ENCODE results near the gene SLC4A5.
"Not testable (repeated sequence)": the region's sequence is repeated elsewhere in the genome, so short reads cannot be mapped to it uniquely, and the experiment has no call there.

Gene SLC4A5

GRCh38 chr2:74226648-74227213 is 116.5 kb downstream of the SLC4A5 start:
- DNase-seq = no peak

DNA sequence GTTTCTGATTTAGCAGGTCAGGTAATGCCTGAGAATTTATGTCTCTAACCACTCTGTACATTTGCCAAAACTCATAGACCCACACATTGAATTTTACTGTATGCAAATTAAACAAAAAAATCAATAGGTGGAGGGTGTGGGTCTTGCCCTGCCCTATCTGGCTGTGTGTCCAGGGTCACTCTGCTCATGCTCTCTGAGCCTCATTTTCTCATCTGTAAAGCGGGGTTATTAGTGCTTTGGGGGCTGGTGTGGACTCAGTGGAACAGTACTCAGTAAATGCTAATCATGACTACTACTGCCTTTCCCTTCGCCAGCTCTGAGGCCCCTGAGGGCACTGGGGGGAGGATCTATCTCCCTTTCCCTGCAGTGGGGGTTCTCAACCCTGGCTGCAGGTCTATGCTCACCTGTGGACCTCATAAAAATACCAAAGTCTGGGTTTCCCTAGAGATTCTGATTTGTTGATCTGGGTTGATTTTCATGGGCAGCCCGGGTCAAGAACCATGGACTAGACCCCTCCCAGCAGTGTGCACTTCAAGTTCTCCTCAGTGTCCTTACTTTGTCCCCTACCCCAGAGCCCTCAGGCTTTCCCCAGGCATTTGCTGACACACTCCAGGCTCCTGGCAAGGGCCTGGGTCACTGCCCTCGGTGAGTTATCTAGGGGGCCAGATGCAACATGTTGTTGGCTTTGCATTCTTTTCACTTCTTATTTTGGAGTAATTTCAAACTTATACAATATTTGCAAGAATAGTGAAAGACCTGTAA is 117.3 kb downstream of the SLC4A5 start:
- no peak for DNase-seq

DNA sequence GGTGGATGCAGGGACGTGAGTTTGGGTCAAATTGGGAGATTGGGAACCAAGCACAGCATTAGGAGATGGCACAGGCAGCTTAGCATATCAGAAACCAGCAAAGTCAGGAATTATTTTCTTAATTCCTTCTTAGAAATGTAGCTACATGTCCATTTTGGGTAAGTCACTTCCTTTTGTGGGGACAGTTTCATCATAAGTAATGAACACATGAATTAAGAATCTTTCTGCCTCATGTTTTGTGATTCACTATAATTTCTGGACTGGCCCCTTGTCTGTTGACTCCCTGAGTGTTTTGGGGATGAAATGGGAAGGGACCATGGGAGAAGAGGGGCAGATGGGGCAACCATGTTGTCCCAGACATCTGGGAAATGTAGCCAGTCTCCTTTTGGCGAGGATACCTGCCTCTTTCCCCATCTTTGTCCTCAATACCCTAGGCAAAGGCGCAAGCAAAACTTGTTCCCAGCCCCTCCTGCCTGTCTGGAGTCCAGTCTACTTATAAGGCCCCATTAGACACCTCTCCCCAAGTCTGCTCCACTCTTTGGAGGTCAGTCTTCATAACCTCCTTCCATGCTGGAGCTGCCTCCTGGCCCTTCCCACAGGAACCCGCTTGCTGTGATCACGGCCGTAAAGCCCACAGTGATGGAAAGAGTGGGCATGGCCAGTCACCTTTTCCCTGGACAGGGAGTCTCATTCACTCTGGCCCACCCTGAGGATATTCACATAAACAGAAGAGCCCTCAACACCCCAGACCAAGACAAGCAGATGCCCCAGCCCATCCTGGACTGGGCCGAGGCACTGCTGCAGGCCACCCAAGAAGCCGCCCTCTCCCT is 119.1 kb downstream of the SLC4A5 start:
- DNase-seq = no peak

GRCh38 chr2:74222300-74222650 is 120.9 kb downstream of the SLC4A5 start:
- DNase-seq = no peak

GRCh38 chr2:74221604-74222299 is 121.5 kb downstream of the SLC4A5 start:
- no peak for DNase-seq

GRCh38 chr2:74221091-74221490 is 122.1 kb downstream of the SLC4A5 start:
- DNase-seq = no peak

GRCh38 chr2:74219846-74220486 is 123.2 kb downstream of the SLC4A5 start:
- DNase-seq = no peak

- DNase-seq = no peak
These were observed 126.6 kb downstream of the SLC4A5 start for GRCh38 chr2:74216642-74217041.

- not testable (repeated sequence) for DNase-seq
These were observed 127.4 kb downstream of the SLC4A5 start for GRCh38 chr2:74215771-74216170.

- DNase-seq = no peak
These were observed 130.4 kb downstream of the SLC4A5 start for GRCh38 chr2:74212702-74213410.

GRCh38 chr2:74206180-74206688 is 137.0 kb downstream of the SLC4A5 start:
- DNase-seq = no peak

GRCh38 chr2:74205596-74205995 is 137.6 kb downstream of the SLC4A5 start:
- no peak for DNase-seq

GRCh38 chr2:74205113-74205512 is 138.1 kb downstream of the SLC4A5 start:
- DNase-seq = no peak

DNA sequence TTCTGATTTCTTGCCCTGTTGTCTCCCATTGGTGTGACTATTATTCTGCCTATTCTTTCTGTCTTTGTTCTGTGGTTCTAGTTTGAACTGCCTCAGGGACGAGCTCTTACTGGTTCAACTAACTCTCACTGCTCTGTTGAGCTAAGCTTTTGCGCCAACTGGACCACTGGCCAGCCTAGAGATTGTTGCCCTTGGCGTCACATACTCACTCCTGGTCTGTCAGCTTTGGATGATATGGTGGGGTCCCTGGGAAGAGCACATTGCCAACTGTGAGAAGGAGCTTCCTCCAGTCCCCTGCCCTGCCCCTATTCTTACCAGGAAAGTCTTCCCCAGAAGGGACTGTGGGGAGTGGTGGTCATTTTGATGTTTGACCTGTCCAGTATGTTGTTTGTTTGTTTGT is 138.8 kb downstream of the SLC4A5 start:
- no peak for DNase-seq

DNA sequence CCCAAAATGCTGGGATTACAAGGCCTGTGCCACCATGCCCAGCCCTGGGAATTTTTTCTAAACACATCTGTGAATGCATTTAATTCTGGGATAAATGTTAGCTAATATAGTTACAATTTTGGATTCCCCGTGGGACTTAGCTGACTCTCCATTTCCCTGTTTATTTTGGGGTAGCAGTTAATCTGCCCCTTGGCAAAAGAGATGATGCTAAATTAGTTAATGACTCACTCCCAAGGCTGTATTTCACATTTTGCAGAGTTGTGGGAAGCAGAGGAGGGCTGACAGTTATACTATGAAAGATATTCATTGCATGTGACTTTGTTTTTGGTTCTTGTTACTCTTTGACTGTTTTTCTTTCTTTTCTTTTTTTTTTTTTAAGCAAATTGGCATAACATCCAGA is 141.6 kb downstream of the SLC4A5 start:
- DNase-seq = no peak

- no peak for DNase-seq
These were observed 142.0 kb downstream of the SLC4A5 start for GRCh38 chr2:74201196-74201595.

- no peak for DNase-seq
These were observed 143.3 kb downstream of the SLC4A5 start for GRCh38 chr2:74199871-74200305.

DNA sequence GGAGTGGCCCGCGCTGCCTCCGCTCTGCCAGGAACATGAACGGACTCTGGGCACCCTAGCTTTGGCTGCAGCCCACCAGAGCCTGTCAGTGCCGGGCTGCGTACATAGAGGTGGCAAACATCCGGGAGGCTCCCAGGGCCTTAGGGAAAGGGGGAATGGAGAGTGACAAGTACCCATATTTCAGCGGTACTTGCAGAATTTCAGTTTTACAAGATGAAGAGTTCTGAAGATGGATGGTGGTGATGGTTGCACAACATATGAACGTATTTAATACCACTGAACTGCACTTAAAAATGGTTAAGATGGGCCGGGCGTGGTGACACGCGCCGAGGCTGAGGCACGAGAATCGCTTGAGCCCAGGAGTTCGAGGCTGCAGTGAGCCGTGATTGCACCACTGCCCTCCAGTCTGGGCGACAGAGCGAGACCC is 143.9 kb downstream of the SLC4A5 start:
- DNase-seq = no peak

DNA sequence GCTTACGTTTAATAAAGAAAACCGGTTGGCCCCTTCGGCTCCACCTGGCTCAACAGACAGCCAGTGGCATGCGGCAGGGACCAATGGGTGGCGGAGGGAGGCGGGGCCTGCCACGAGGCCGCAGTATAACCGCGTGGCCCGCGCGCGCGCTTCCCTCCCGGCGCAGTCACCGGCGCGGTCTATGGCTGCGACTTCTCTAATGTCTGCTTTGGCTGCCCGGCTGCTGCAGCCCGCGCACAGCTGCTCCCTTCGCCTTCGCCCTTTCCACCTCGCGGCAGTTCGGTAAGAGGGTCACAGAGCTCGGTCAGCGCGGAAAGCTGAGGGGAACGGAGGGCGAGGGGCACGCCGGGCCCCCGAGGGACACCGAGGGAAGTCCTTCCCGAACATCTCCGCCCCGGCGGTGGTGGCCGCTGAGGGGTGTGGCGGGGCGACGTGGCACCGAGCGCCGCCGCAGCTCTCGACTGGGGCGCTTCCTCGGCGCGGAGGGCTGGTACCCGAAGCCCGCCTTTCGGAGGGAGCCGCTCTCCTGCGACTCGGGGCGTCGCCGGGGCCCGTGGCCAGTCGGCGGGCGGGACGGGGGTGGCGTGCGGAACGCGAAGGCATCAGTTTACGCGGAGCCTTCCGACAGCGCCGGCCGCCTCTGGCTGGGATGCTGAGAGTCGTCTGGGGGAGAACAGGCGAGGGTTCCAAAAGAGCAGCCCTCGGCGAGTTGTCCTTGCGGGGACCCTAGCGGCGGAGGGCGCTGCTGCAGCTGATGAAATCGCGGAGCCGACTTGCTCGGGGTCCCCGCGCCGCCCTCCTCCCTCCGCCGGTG is 144.5 kb downstream of the SLC4A5 start, which contains the start of gene MTHFD2:
TSS of gene MTHFD2 (plus strand) at position 155 of the 814 bp plus-strand sequence. CDS start at position 182, 27 bp downstream.
- peak; percentile 96 for DNase-seq

DNA sequence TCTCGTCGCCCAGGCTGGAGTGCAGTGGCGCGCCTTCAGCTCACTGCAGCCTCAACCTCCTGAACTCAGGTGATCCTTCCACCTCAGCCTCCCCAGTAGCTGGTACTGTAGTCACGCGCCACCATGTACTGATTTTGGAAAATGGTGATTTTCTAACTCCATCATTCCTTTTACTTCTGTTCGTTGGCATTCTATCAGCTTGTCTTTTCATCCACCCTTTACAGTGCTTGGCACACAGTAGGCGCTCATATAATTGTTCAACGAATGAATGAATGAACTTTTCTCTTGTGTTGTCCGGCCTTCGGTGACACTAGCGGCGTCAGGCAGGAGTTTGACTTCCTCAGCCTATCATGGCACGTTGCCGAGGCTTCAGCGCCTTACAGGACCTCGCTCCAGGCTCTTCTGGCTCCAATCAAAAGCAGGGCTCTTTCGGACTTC is 145.2 kb downstream of the SLC4A5 start:
- DNase-seq = no peak

DNA sequence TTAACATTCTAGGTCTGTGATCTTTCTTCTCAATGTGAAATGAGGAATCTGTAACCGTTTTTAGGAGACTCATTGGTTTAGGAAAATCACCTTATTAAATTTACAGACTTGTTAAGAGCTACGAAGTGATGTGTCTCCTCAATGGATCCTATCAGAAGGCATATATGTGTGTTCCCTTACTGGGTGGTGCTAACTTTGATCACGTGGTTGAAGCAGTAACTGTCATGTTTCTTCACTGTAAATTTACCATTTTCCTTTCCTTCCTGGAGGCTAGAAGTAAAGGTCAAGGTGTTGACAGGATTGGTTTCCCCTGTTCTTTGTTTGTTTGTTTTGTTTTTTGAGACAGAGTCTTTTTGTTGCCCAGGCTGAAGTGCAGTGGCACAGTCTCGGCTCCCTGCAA is 146.2 kb downstream of the SLC4A5 start:
- no peak for DNase-seq

Data from NCI-H774 (cell line).